OCI-LY1 (cell line): ENCODE data around the gene C18orf63.
"Not testable (repeated sequence)": the region's sequence is repeated elsewhere in the genome, so short reads cannot be mapped to it uniquely, and the experiment has no call there.

Source experiments
- H2AFZ ChIP-seq: fragments of 200-600 bp; sonication (generic), shearing (Covaris generic); 2 replicates; pipeline ENCODE4 v1.6.0; 2014; ENCODE audit warnings: antibody characterized with exemption, mild to moderate bottlenecking, low read length
- H3F3A ChIP-seq: fragments of 200-600 bp; sonication (generic), shearing (Covaris generic); 2 replicates; pipeline ENCODE4 v1.6.0; 2014; ENCODE audit warnings: mild to moderate bottlenecking, antibody characterized with exemption, low read length, moderate library complexity; ENCODE audit not compliant: insufficient read depth
- H3K27ac ChIP-seq: fragments of 200-600 bp; sonication (generic); 2 replicates; pipeline ENCODE4 v1.5.1; 2014; ENCODE audit warnings: low read length, mixed run types, mild to moderate bottlenecking, low read depth; ENCODE audit not compliant: poor library complexity, severe bottlenecking
- H3K27me3 ChIP-seq: fragments of 200-600 bp; sonication (generic); 2 replicates; pipeline ENCODE4 v1.6.0; 2014; ENCODE audit warnings: antibody characterized with exemption, mild to moderate bottlenecking, low read length, moderate library complexity; ENCODE audit not compliant: insufficient read depth
- H3K36me3 ChIP-seq: fragments of 200-600 bp; sonication (generic); 2 replicates; pipeline ENCODE4 v1.6.1; 2014; ENCODE audit warnings: mild to moderate bottlenecking, antibody characterized with exemption, low read length, moderate library complexity, mixed read lengths; ENCODE audit not compliant: insufficient read depth
- H3K4me1 ChIP-seq: fragments of 200-600 bp; sonication (generic); 2 replicates; pipeline ENCODE4 v1.5.1; 2014; ENCODE audit warnings: mild to moderate bottlenecking, low read length, moderate library complexity; ENCODE audit not compliant: insufficient read depth, severe bottlenecking
- H3K4me2 ChIP-seq: fragments of 200-600 bp; sonication (generic), shearing (Covaris generic); 2 replicates; pipeline ENCODE4 v1.6.1; 2014; ENCODE audit warnings: low read length
- H3K4me3 ChIP-seq: fragments of 200-600 bp; sonication (generic); 2 replicates; pipeline ENCODE4 v1.5.1; 2014; ENCODE audit warnings: low read length, low read depth, mild to moderate bottlenecking, mixed read lengths; ENCODE audit not compliant: poor library complexity, severe bottlenecking
- H3K79me2 ChIP-seq: fragments of 200-600 bp; shearing (Covaris generic); 2 replicates; pipeline ENCODE4 v1.6.1; 2016; ENCODE audit warnings: mixed run types, low read length, mixed read lengths; ENCODE audit not compliant: insufficient read depth
- H3K9ac ChIP-seq: fragments of 200-600 bp; sonication (generic), shearing (Covaris generic); 2 replicates; pipeline ENCODE4 v1.6.1; 2014; ENCODE audit warnings: mild to moderate bottlenecking, low read length, mixed read lengths
- H3K9me2 ChIP-seq: fragments of 200-600 bp; sonication (generic), shearing (Covaris generic); 2 replicates; pipeline ENCODE4 v1.6.1; 2014; ENCODE audit warnings: low read depth, mild to moderate bottlenecking, low read length, mixed read lengths
- H3K9me3 ChIP-seq: fragments of 200-600 bp; shearing (Covaris generic); 2 replicates; pipeline ENCODE4 v1.6.1; 2014; ENCODE audit warnings: low read length, mixed read lengths
- H4K20me1 ChIP-seq: fragments of 200-600 bp; sonication (generic), shearing (Covaris generic); 2 replicates; pipeline ENCODE4 v1.6.0; 2016; ENCODE audit warnings: mild to moderate bottlenecking, low read length; ENCODE audit not compliant: insufficient read depth
- CTCF ChIP-seq: fragments of 200-600 bp; sonication (generic), shearing (Covaris generic); IDR thresholded peaks from 2 replicates; pipeline ENCODE4 v1.5.1; 2017; ENCODE audit warnings: mild to moderate bottlenecking, antibody characterized with exemption, low read length, moderate library complexity, mixed read lengths
- EZH2 ChIP-seq: fragments of 200-600 bp; sonication (generic), shearing (Covaris generic); IDR thresholded peaks from 2 replicates; pipeline ENCODE4 v1.8.0; 2017; ENCODE audit warnings: borderline replicate concordance, mixed run types, mild to moderate bottlenecking, antibody characterized with exemption, low read length, moderate library complexity, mixed read lengths

C18orf63 gene

DNA sequence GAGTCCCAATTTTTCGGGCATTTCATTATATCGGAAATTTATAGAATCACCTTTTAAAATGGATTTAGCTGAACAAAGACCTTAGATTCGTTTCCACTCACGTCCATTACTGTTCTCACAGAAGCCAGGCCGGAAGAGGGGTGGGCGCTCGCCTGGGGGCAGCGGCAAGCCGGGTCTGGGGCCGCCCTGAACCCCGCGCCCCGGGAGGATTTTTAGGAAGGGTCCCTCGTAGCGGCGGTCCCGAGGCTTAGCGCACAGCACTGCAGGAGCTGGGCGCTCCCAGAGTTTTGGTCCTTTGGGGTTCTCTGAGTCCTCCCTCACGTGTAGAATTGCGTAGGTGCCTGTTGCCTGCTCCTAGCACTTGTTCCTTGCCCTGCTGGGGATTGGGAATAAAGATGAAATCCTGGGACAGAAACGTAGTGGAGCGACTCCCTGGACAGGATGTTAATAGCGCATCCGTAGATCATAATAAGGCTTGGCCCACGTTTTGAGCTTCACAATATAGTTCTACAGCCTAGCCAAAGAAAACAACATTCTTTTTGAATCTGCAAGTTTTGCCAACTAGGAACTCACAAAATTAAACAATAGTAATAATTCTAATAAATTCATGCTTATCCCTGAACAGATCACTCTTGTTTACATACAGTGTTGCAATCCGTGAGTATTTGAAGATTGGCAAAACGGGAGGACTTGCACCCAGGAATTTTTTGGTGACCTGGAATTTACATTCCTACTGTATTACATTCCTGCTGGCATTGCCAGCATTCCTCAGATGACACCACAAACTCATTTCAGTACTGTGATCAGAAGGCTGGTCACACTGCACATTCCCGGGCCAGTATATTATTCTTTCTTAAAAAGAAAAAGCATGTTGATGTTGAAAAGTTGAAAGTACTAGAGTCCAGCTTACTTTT is 875 bp downstream of the C18orf63 start:
- Histone ChIP-seq H3K79me2 (no peaks in the 10 kb centered on the region), H3K9me2 (no peaks in the 10 kb centered on the region), H3K4me1 (no peaks in the 10 kb centered on the region), H3F3A (no peaks in the 10 kb centered on the region), H2AFZ (no peak overlapping the region), H3K9ac (no peak overlapping the region), H4K20me1 (no peaks in the 10 kb centered on the region), H3K36me3 (no peaks in the 10 kb centered on the region; the same call in 1 of the 2 replicates), H3K9me3 (no peaks in the 10 kb centered on the region), H3K4me3 (no peak overlapping the region), H3K27ac (no peak overlapping the region), H3K27me3 (no peaks in the 10 kb centered on the region; the same call in 1 of the 2 replicates), H3K4me2 (no peak overlapping the region)
- TF ChIP-seq EZH2 (no peak), CTCF (no peak)

DNA sequence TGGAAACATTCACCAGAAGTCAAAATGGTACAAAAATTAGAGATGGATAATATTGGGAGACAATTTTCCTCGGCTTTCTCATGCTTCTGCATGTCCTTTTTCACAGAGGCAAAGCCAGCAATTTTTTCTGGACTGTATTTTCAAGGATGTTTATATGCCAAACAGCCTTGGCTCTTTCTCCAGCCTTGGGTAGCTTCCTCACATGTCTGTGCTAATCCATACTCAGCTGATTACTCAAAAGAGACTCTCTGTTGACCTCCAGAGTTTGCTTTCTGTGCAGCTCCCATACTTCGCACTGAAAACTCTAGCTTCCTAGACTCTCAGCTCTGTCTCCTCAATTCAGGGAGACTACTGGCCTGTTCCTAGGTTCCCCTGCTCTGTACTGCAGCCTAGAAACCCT is 10.6 kb downstream of the C18orf63 start:
- Histone ChIP-seq H3K4me3 (no peak overlapping the region), H3K27ac (no peak overlapping the region), H3K79me2 (no peaks in the 10 kb centered on the region), H3K9me3 (no peaks in the 10 kb centered on the region), H4K20me1 (no peaks in the 10 kb centered on the region), H3K27me3 (no peaks in the 10 kb centered on the region), H3K36me3 (no peaks in the 10 kb centered on the region), H3K4me2 (no peak overlapping the region), H3K4me1 (no peaks in the 10 kb centered on the region), H2AFZ (no peak overlapping the region), H3K9me2 (no peaks in the 10 kb centered on the region), H3F3A (no peaks in the 10 kb centered on the region), H3K9ac (no peak overlapping the region)
- no peak for TF ChIP-seq EZH2
- no peak for TF ChIP-seq CTCF

GRCh38 chr18:74326791-74327190 is 11.2 kb downstream of the C18orf63 start:
- not testable (repeated sequence) for H3K4me1 ChIP-seq, H3K9me3 ChIP-seq, H4K20me1 ChIP-seq, H2AFZ ChIP-seq, H3K36me3 ChIP-seq, H3K27ac ChIP-seq, H3K4me2 ChIP-seq, H3K9me2 ChIP-seq, H3K27me3 ChIP-seq, H3K79me2 ChIP-seq, H3F3A ChIP-seq, H3K4me3 ChIP-seq, H3K9ac ChIP-seq

GRCh38 chr18:74328206-74328605 is 12.6 kb downstream of the C18orf63 start:
- no peaks in the 10 kb centered on the region; the same call in 1 of the 2 replicates for H3K27me3 ChIP-seq
- TF ChIP-seq EZH2 (no peak), CTCF (no peak)
- H3K4me2 ChIP-seq: no peak overlapping the region
- H3K9ac ChIP-seq: no peak overlapping the region
- no peaks in the 10 kb centered on the region for H3K9me3 ChIP-seq
- H3F3A ChIP-seq: no peaks in the 10 kb centered on the region
- H3K27ac ChIP-seq: no peak overlapping the region
- H4K20me1 ChIP-seq: no peaks in the 10 kb centered on the region
- H3K4me3 ChIP-seq: no peak overlapping the region
- no peaks in the 10 kb centered on the region for H3K36me3 ChIP-seq
- no peaks in the 10 kb centered on the region for H3K9me2 ChIP-seq
- no peaks in the 10 kb centered on the region for H3K4me1 ChIP-seq
- no peak overlapping the region for H2AFZ ChIP-seq
- H3K79me2 ChIP-seq: no peaks in the 10 kb centered on the region
